Activated CD4-positive, CD25-positive, alpha-beta regulatory T cell treated with anti-CD3 and anti-CD28 coated beads, Interleukin-2, amount 50 U/mL, for 16 hours (primary cell): ENCODE results near the gene LARP1B.
"Not testable (repeated sequence)": the region's sequence is repeated elsewhere in the genome, so short reads cannot be mapped to it uniquely, and the experiment has no call there.

Source experiments
- DNase-seq: peaks from one replicate; pipeline ENCODE4 v3.0.0-alpha.2; 2020; ENCODE audit warnings: low read depth, low spot score

The LARP1B gene

GRCh38 chr4:128060699-128061565 is at the start of gene LARP1B:
TSS of gene LARP1B (plus strand) at chr4:128061312. CDS start at chr4:128074952, 13,640 bp downstream.
- DNase-seq: peak; percentile 77

- DNase-seq: no peak
Measured at GRCh38 chr4:128025319-128025718, 35.8 kb upstream of the LARP1B start.

- no peak for DNase-seq
Measured at GRCh38 chr4:128029907-128030306, 31.2 kb upstream of the LARP1B start.

DNA sequence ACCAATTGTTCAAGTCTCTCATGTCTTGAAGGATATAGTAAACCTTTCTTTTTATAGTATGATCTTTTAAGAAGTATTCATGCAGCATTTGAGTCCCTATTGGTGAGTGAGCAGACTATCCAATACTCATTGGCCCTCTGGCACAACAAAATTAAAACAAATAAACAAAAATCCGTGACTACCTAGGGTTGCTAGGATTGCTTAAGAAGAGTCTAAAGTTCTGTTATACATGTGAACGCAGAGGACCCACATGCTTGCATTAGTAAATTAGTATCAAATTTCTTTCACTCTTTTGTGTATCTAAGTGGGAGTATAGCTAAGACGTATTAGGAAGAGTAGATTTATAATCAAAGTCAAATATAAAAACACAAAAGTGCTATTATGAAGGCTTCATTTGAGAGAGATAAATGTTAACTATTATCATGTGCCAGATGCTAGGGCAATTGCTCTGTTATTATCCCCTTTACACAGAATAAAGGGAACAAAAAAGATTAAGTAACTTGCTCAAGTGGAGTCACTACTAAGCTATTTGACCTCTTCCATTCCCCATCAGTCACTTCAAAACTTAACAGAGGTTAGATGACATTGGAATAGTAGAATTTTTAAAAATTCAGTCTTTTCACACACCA is 29.2 kb upstream of the LARP1B start:
- DNase-seq: no peak

- no peak for DNase-seq
Measured at GRCh38 chr4:128039568-128039967, 21.5 kb upstream of the LARP1B start.

DNA sequence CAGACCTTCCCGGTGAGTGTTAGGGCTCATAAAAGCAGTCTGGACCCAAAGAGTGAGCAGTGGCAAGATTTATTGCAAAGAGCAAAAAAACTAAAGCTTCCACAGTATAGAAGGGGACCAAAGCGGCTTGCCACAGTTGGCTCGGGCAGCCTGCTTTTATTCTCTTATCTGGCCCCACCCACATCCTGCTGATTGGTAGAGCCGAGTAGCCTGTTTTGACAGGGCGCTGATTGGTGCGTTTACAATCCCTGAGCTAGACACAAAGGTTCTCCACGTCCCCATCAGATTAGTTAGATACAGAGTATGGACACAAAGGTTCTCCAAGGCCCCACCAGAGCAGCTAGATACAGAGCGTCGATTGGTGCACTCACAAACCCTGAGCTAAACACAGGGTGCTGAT is 14.1 kb upstream of the LARP1B start:
- DNase-seq: not testable (repeated sequence)

DNA sequence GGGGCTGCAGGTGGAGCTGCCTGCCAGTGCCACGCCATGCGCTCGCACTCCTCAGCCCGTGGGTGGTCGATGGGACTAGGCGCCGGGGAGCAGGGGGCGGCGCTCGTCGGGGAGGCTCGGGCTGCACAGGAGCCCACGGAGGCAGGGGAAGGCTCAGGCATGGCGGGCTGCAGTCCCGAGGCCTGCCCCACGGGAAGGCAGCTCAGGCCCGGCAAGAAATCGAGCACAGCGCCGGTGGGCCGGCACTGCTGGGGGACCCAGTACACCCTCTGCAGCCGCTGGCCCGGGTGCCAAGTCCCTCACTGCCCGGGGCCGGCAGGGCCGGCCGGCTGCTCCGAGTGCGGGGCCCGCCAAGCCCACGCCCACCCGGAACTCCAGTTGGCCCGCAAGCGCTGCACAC is 13.6 kb upstream of the LARP1B start:
- not testable (repeated sequence) for DNase-seq

DNA sequence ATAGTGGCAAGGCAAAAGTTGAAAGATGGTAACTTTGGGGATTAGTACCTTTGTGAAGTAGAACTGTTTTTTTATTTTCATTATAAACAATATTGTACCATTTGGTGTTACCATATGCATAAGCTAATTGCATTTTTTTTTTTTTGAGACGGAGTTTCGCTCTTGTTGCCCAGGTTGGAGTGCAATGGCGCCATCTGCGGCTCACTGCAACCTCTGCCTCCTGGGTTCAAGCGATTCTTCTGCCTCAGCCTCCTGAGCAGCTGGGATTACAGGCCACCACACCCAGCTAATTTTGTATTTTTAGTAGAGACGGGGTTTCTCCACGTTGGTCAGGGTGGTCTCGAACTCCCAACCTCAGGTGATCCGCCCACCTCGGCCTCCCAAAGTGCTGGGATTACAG is 9.9 kb upstream of the LARP1B start:
- not testable (repeated sequence) for DNase-seq

GRCh38 chr4:128054907-128055306 is 6.2 kb upstream of the LARP1B start:
- DNase-seq: not testable (repeated sequence)

DNA sequence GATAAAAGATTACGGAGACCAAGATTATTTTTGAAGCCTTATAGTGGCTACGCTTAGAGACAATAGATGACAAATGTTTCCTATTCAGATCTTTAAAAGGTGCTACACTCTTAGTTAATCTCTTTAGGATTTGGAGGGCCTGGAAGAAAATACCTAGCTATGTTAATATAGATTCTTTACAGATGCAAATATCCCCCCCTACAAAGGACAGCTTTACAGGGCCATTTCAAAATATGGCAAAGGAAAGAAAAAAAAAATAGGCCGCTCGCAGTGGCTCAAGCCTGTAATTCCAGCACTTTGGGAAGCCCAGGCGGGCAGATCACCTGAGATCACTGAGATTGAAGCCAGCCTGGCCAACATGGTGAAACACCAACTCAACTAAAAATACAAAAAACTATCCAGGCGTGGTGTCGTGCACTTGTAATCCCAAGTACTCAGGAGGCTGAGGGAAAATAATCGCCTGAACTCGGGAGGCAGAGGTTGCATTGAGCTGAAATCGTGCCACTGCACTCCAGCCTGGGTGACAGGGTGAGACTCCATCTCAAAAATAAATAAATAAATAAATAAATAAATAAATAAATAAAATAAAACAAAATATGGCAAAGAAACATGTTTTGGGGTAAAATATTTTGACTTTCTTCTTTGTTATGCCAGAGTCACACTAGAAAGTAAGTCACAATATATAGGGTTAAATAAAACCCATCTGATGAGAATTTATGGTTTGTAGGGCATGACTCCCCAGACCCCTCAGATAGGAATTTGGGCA is 5.5 kb upstream of the LARP1B start:
- DNase-seq: not testable (repeated sequence)

DNA sequence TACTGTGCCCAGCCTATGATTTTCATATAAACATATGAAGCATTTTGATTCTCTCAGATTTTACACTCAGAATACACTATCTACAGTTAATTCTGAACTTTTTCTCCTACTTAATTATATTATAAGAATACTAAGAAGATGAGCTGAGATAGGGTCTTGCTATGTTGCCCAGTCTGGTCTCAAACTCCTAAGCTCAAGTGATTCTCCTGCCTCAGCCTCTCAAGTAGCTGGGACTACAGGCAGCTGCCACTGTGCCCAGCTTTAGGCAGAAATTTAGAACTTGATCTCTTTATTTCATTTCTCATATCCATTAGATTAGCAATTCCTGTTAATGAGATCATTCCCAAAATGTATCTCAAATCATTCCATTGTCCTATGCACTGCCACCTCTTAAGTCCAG is 4.7 kb upstream of the LARP1B start:
- DNase-seq: no peak

DNA sequence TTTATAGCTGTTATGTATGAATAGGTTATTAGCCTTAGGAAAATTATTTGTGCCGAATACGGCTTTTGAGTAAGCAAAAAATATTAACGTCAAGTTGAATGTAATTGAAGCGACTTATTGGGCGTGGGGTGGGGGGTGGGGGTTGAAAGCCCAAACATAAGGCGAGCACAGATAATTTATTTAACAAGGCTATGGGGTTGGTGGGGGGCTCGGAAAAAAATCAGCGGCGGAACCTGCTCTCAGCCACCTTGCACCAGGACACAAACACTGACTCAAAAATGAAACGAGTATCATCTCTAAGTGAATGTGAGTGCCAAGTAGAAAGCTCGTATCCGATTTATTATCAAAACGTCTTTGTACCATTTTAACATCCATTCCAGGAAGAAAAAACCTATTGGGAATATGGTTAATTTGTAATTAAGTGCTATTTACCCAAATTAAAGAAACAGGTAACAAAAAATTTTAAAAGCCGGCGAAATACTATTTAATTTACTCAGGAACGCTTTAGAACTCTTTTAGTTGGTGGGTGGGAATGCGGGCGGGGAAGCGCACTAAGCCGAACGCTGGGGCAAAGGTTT is 902 bp upstream of the LARP1B start:
- DNase-seq: no peak

DNA sequence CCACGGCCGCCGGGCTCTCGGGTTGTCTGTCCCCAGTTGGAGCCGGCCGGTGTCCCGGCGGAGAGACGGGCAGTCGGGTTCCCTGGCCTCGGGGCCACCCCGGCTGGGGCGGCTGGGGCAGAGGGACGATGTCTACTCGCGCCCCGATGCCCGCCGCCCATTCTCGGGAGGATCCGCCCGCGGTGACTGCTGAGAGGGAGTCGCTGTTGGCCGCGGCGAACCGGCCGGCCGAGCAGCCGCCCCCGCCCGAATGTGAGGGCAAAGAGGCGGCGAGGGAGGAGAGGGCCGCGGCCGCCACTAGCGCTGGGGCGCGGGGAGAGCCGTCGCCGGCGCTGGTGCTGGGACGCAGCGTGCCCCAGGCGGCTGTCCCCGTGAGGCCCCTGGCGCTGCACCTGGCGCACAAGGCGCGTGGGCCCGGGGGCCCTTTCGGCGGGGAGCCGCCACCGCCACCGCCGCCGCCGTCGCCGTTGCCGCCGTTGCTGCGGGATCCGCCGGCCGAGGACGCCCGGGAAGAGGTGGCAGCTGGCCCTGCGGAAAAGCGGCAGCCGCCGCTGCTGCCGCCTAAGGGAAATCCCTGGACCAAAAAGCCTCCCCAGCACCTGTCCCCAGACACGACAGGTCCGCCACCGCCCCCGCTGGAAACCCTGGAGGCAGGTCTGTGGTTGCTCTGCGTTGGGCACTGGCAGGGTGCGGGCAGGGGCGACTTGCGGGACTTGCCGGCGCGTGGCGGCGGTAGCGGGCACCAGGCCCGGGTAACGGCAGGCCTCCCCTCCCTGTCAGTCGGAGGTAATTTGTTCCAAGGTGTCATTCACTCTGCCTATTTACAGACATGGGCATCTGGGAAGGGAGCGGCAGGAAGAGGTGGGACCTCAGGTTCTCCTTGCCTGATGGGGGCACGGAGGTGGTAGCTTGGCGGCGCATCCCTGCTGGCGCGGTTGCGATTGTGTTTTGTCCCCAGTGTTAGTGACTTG is 739 bp downstream of the LARP1B start:
- DNase-seq: peak; percentile 28

DNA sequence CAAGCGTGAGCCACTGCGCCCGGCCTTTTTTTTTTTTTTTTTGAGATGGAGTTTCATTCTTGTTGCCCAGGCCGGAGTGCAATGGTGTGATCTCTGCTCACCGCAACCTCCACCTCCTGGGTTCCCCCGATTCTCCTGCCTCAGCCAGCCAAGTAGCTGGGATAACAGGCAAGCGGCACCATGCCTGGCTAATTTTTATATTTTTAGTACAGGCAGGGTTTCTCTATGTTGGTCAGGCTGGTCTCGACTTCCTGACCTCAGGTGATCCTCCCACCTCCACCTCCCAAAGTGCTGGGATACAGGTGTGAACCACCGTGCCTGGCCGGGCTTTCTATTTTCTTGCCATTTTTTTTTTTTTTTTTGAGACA is 5.3 kb downstream of the LARP1B start:
- not testable (repeated sequence) for DNase-seq

DNA sequence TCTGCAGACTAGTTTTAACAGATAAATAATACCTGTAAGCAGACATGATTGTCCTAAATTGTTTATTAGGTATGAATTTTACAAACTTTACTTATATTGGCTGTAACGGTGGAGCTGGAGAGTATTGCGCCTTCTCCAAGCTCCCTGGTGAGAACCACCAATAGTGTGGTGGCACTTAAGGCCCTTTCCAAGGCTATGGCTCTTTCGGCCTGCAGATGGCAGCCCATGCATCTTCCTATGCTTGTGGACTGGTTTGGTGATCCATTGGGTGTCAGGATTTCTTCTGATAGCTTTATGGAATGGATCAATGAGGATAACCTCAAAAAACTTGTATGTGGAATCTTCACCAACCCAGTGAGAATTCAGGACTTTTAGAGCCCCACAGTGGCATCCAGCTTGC is 7.8 kb downstream of the LARP1B start:
- no peak for DNase-seq

DNA sequence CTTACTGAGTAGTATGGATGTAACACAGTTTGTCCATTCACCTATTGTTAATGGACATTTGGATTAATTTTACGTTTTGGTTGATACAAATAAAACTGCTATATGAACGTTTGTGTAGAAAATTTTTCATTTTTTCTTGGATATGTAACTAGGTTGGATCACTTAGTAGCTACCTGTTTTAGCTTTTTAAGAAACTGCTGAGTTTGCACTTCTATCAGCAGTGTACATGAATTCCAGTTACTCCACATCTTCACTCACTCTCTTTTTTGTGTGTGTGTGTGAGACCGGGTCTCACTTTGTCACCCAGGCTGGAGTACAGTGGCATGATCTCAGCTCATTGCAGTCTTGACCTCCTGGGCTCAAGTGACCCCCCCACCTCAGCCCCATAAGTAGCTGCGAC is 15.4 kb downstream of the LARP1B start:
- DNase-seq: no peak

DNA sequence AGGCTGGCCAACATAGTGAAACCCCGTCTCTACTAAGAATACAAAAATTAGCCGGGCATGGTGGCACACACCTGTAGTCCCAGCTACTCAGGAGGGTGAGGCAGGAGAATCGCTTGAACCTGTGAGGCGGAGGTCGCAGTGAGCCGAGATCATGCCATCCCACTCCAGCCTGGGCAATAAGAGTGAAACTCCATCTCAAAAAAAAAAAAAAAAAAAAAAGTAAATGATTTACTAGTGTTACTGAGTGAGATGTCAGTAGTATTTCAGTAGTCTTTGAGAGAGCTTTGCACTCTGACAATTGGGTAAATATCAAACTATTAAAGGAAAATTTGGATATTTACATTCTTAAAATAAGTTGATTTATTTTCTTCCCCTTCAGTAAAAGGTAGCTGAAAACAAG is 34.2 kb downstream of the LARP1B start:
- not testable (repeated sequence) for DNase-seq

GRCh38 chr4:128107766-128108165 is 46.7 kb downstream of the LARP1B start:
- no peak for DNase-seq

DNA sequence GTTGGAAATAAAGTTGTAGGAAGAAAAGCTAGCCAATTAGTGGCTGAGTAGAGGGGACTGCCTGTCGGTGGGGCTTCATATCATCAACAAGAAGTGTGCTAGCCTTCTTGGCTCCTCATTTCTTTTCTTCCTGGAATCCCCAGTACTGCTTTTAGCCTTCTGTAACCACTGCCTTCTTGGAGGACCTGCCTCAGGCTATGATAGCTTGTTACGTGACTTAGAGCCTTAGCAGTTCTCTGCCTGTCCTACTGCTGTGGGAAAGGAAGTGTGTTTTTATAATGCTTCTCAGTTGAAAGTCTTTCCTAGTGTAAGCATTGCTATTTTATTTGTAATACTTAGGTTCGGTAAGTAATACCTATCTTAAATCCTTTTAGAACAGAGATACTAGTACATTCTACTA is 61.9 kb downstream of the LARP1B start:
- no peak for DNase-seq

GRCh38 chr4:128130621-128131020 is 69.5 kb downstream of the LARP1B start:
- DNase-seq: no peak

- no peak for DNase-seq
Measured at GRCh38 chr4:128134925-128135324, 73.8 kb downstream of the LARP1B start.
